A673 (cell line): ENCODE measurements around the gene KLHL17.

Experiments
- EZH2 ChIP-seq: fragments of 200-600 bp; sonication (generic); IDR thresholded peaks from 2 replicates; pipeline ENCODE4 v1.6.1; 2017; ENCODE audit warnings: borderline replicate concordance, low read depth, mild to moderate bottlenecking, mixed read lengths, antibody characterized with exemption, low read length; ENCODE audit not compliant: poor library complexity, severe bottlenecking
- TF ChIP-seq, protein P1 (sequence below): fragments of 300-800, 200-600 bp; sonication (generic); conservative IDR thresholded peaks from 2 replicates; pipeline ENCODE4 v1.5.1; 2017; ENCODE audit warnings: low read depth, mild to moderate bottlenecking, antibody characterized with exemption, low read length, moderate library complexity, mixed read lengths

DNA sequence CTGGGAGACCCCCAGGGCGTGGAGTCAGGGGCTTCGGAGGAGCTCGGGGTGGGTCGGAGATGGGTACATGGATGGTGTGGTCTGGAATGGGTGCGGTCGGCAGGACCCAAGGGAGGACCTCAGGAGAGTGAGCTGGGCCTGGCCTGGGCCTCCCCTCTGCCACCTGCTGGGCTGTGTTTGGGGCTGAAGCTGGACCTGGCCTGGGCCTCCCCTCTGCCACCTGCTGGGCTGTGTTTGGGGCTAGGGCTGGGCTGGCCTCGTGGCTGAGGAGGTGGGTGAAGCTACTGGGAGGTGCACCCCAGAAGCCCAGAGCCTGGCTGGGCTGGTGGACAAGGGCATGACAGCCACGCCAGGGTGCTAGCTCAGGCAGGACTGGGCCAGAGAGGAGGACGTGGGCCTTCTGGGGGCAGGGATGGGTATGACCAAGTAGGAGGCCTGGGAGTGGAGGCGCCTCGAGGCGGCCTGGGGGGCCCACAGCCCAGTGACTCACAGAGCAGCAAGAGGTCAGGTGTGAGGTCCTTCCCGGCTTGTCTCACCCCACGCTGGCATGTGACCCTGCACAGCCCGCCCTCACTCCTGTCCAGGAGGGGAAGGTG is 22.2 kb upstream of the KLHL17 start:
- TF ChIP-seq, protein P1, sequence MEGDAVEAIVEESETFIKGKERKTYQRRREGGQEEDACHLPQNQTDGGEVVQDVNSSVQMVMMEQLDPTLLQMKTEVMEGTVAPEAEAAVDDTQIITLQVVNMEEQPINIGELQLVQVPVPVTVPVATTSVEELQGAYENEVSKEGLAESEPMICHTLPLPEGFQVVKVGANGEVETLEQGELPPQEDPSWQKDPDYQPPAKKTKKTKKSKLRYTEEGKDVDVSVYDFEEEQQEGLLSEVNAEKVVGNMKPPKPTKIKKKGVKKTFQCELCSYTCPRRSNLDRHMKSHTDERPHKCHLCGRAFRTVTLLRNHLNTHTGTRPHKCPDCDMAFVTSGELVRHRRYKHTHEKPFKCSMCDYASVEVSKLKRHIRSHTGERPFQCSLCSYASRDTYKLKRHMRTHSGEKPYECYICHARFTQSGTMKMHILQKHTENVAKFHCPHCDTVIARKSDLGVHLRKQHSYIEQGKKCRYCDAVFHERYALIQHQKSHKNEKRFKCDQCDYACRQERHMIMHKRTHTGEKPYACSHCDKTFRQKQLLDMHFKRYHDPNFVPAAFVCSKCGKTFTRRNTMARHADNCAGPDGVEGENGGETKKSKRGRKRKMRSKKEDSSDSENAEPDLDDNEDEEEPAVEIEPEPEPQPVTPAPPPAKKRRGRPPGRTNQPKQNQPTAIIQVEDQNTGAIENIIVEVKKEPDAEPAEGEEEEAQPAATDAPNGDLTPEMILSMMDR: no peak
- TF ChIP-seq EZH2: no peak
